ENCODE data around the gene NPB. TPM values are rescaled to one million over a fixed set of nuclear protein-coding genes. Genes with fewer than 3 reads are reported as not detected.
"Not testable (repeated sequence)": the region's sequence is repeated elsewhere in the genome, so short reads cannot be mapped to it uniquely, and the experiment has no call there.

Gene NPB
- total and polyA plus RNA-seq, 2 of the 8 experiments (the other 6 are each of a cell fraction or from before 2014, with no cell fraction given), result 1.5 to 2.5 TPM

DNA sequence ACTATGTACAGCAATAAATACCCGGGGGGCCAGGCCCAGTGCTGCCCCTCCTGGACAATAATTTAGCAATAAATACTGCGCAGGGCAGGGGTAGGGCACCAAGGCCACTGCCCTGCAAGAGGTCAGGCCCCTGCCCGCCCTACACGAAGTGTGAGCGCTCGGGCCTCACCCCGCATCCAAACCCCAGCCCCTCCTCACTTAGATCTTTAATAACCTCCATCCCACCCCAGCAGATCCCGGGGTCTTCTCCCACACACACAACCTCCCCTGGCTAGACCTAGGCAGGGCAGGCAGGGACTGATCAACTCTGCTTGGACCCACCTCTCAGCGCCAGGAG is 16.3 kb downstream of the NPB start:
- peaks cover 0 to 17% (median 8%) of the 10 kb centered on the region in 4 experiments; a peak in 6 of 7 replicates for H3K4me1 ChIP-seq (replicated peaks in 1 of 4; ENCODE audit: control insufficient read depth in 3 of 4, insufficient read depth in 4 of 4, low read length in 3 of 4)
- H4K91ac ChIP-seq (replicated peaks; ENCODE audit: insufficient read length, low read length); H4K8ac ChIP-seq (ENCODE audit: extremely low read depth, insufficient read depth, low read length); DNase-seq (ENCODE audit: low read depth in 1 of 2, low spot score in 2 of 2); H4K5ac ChIP-seq (ENCODE audit: insufficient read length, low read depth, low read length); H2BK120ac ChIP-seq (replicated peaks; ENCODE audit: low read depth, low read length); H3K14ac ChIP-seq (ENCODE audit: insufficient read length); H3K23me2 ChIP-seq (ENCODE audit: low read depth, low read length); H2BK5ac ChIP-seq (ENCODE audit: low read depth, low read length); H3K4ac ChIP-seq (replicated peaks; ENCODE audit: insufficient read length, low read depth, low read length); H2AFZ ChIP-seq (ENCODE audit: low read length); FAIRE-seq; H2BK20ac ChIP-seq (ENCODE audit: low read length); H2BK15ac ChIP-seq (ENCODE audit: low read length); H2AK5ac ChIP-seq (ENCODE audit: low read depth, low read length); H3K9ac ChIP-seq (replicated peaks in 1 of 4; ENCODE audit: extremely low read depth in 1 of 4, low read depth in 3 of 4, low read length in 3 of 4); H2BK12ac ChIP-seq (ENCODE audit: low read depth, low read length); H3K56ac ChIP-seq (replicated peaks; ENCODE audit: insufficient read length, low read depth, low read length); H3K27me3 ChIP-seq (replicated peaks in 1 of 4; ENCODE audit: control insufficient read depth in 3 of 4, extremely low read depth in 1 of 4, insufficient read depth in 3 of 4, low read length in 3 of 4); H3K23ac ChIP-seq (ENCODE audit: insufficient read length); H3K9me3 ChIP-seq (ENCODE audit: insufficient read depth in 2 of 2, low read depth in 1 of 2, low read length in 1 of 2); H3K18ac ChIP-seq (ENCODE audit: extremely low read depth, low read length); H3K27ac ChIP-seq (ENCODE audit: low read depth, low read length): not testable (repeated sequence)
- peak overlapping the region; percentile 71 to 87 for H3K4me2 ChIP-seq (ENCODE audit: insufficient read depth in 1 of 2, low read depth in 2 of 2, low read length in 2 of 2)
- peak overlapping the region; percentile 5 to 90 (median 72); a peak in 5 of 8 replicates for H3K4me3 ChIP-seq (ENCODE audit: extremely low read depth in 1 of 4, insufficient read depth in 2 of 4, low read depth in 3 of 4, low read length in 4 of 4)
- CTCF ChIA-PET (ENCODE audit: partially characterized antibody), result interaction anchor here (1.3 to 2.1 kb wide), 2 partner anchors 26 to 48 kb away, joined by 3 to 7 read pairs; partner anchors contain the start of gene ARHGDIA
- POLR2A ChIA-PET (ENCODE audit: partially characterized antibody), result interaction anchor here (1.3 to 1.7 kb wide), 3 partner anchors 17 to 52 kb away, joined by 3 to 8 read pairs (median 5); partner anchors contain the start of genes NPB and PYCR1
- WGBS, 2 experiments (ENCODE audit: extremely low coverage in 1 of 2, insufficient coverage in 1 of 2, insufficient read length in 1 of 2, insufficient replicate concordance in 2 of 2, low coverage in 1 of 2, low lambda C conversion rate in 2 of 2, missing lambda C conversion rate in 1 of 2), result 48% methylated on average over 9 of the region's 9 CpGs; no CpG with 5 or more reads in 1 of the 2 experiments
- peaks cover 7 to 55% of the 10 kb centered on the region in 2 experiments; a peak in 3 of 4 replicates for H3K79me2 ChIP-seq (ENCODE audit: control insufficient read depth in 1 of 2, insufficient read depth in 2 of 2, low read length in 2 of 2)
- peaks cover 25% of the 10 kb centered on the region for H3K79me1 ChIP-seq (ENCODE audit: low read depth, low read length)
- peaks cover 7 to 39% (median 26%) of the 10 kb centered on the region in 4 experiments for H3K36me3 ChIP-seq (ENCODE audit: control insufficient read depth in 2 of 4, insufficient read depth in 4 of 4, low read length in 3 of 4)
- H4K20me1 ChIP-seq (replicated peaks in 1 of 2; ENCODE audit: control insufficient read depth in 1 of 2, insufficient read depth in 2 of 2, low read length in 2 of 2), result peaks cover 15 to 39% of the 10 kb centered on the region in 2 experiments
